Panc1 (cell line): ENCODE results near the gene KCNAB2. TPM values are rescaled to one million over a fixed set of nuclear protein-coding genes. Genes with fewer than 3 reads are reported as not detected.

Source experiments
- ATAC-seq: fragments of 200-7000 bp; cut with Tn5 transposase; 2 replicates; pipeline ENCODE4 v1.9.1; 2020; ENCODE audit warnings: mild to moderate bottlenecking, moderate library complexity
- BruUV-seq: library from RNA; stranded (reverse); fragments of 400-500 nt; replicated peaks from 2 replicates; lab custom pipeline; 2021; lab: Mats Ljungman, UMichigan
- CTCF ChIA-PET: fragments of 300-600 bp; sonication (Branson Sonifier 250); formaldehyde crosslinking; loops from one replicate; lab custom pipeline; 2022; ENCODE audit warnings: antibody characterized with exemption; lab: Charles Lee
- POLR2A ChIA-PET: fragments of 300-600 bp; sonication (Branson Sonifier 250); formaldehyde crosslinking; loops from one replicate; lab custom pipeline; 2022; ENCODE audit warnings: antibody characterized with exemption; lab: Charles Lee
- DNase-seq: peaks from one replicate; pipeline ENCODE4 v3.0.0-alpha.2; 2010; ENCODE audit warnings: low read depth, low spot score
- H3K27ac ChIP-seq: 2 replicates; pipeline ENCODE4 v1.5.1; 2011; ENCODE audit warnings: mild to moderate bottlenecking, low read length, inconsistent platforms
- H3K27me3 ChIP-seq: fragments of 200-500 bp; sonication (Bioruptor generic); 2 replicates; pipeline ENCODE4 v1.6.0; 2014; ENCODE audit warnings: low read length, inconsistent platforms; ENCODE audit not compliant: control insufficient read depth, insufficient read depth
- H3K36me3 ChIP-seq: fragments of 200-500 bp; sonication (Bioruptor generic); 2 replicates; pipeline ENCODE4 v1.5.1; 2014; ENCODE audit warnings: inconsistent platforms, mild to moderate bottlenecking, low read length, moderate library complexity; ENCODE audit not compliant: control insufficient read depth, insufficient read depth
- H3K4me1 ChIP-seq: 2 replicates; pipeline ENCODE4 v1.5.1; 2011; ENCODE audit warnings: inconsistent platforms, mild to moderate bottlenecking, low read length, moderate library complexity; ENCODE audit not compliant: control insufficient read depth, insufficient read depth
- H3K4me3 ChIP-seq, 2 experiments: 2 replicates each; pipeline ENCODE4 v1.5.1; 2011 to 2012; ENCODE audit warnings: low read depth in 2 of 2, low read length in 2 of 2, mild to moderate bottlenecking in 2 of 2, inconsistent platforms in 1 of 2, moderate library complexity in 1 of 2
- H3K9me3 ChIP-seq: fragments of 200-500 bp; sonication (Bioruptor generic); 2 replicates; pipeline ENCODE4 v1.5.1; 2014; ENCODE audit warnings: low read depth, mild to moderate bottlenecking, inconsistent platforms, low read length, moderate library complexity; ENCODE audit not compliant: control insufficient read depth, insufficient read depth
- CTCF ChIP-seq: fragments of 450-650 bp; IDR thresholded peaks from 2 replicates; pipeline ENCODE4 v1.5.1; 2017; ENCODE audit warnings: mild to moderate bottlenecking
- POLR2AphosphoS5 ChIP-seq: IDR thresholded peaks from 2 replicates; pipeline ENCODE4 v1.6.1; 2012; ENCODE audit warnings: mild to moderate bottlenecking, low read depth, low read length, moderate library complexity
- REST ChIP-seq, 2 experiments: IDR thresholded peaks; 2 replicates each; pipeline ENCODE4 v1.6.1; 2011 to 2012; ENCODE audit warnings: low read depth in 2 of 2, control low read depth in 1 of 2, low read length in 1 of 2, mild to moderate bottlenecking in 1 of 2, moderate library complexity in 1 of 2; ENCODE audit not compliant: insufficient read depth in 1 of 2
- SIN3A ChIP-seq: IDR thresholded peaks from 2 replicates; pipeline ENCODE4 v1.6.1; 2012; ENCODE audit warnings: low read depth, mild to moderate bottlenecking, low read length, moderate library complexity, borderline replicate concordance; ENCODE audit not compliant: insufficient read depth
- TCF7L2 ChIP-seq: IDR thresholded peaks from 2 replicates; pipeline ENCODE4 v1.6.1; 2011; ENCODE audit warnings: mild to moderate bottlenecking, low read depth, low read length, inconsistent platforms
- in situ Hi-C: cut with HindIII; loops from 2 replicates; pipeline ENCODE4 v1.10.0; 2016; ENCODE audit warnings: low sequenced_read_pairs, low pct_unique_long_range_greater_than_20kb
- intact Hi-C: fragments of 100-400 bp; cut with micrococcal nuclease; formaldehyde crosslinking; loops from one replicate; pipeline ENCODE4 v1.10.0; 2022; ENCODE audit not compliant: unreplicated experiment
- total RNA-seq: library from RNA; stranded (reverse); gene quantifications from one replicate; pipeline ENCODE4 v1.2.1, GENCODE V29; 2021; ENCODE audit not compliant: unreplicated experiment

KCNAB2 gene
- total RNA-seq, 1 experiment from 2014 or later = 27.6 TPM

GRCh38 chr1:6083385-6083784 is 37.7 kb downstream of the KCNAB2 start:
- Histone ChIP-seq H3K4me3 (no peak overlapping the region), H3K9me3 (no peaks in the 10 kb centered on the region), H3K4me1 (no peaks in the 10 kb centered on the region), H3K27me3 (no peaks in the 10 kb centered on the region), H3K27ac (no peak overlapping the region), H3K36me3 (no peaks in the 10 kb centered on the region)
- DNase-seq = no peak
- ATAC-seq = no peak
- POLR2A ChIA-PET = no interaction called here
- BruUV-seq = no TSS peak
- CTCF ChIA-PET = no interaction called here
- intact Hi-C loops = no loop called here
- in situ Hi-C loops = no loop called here
- no peak for TF ChIP-seq CTCF
- TF ChIP-seq TCF7L2 = no peak
- no peak for TF ChIP-seq SIN3A
- no peak for TF ChIP-seq POLR2AphosphoS5
- TF ChIP-seq REST (IDR thresholded peaks at IDR 0.05; ENCODE audit: insufficient read depth in 1 of 2, low read depth in 2 of 2, low read length in 1 of 2) = no peak

- Histone ChIP-seq H3K4me3 (no peak overlapping the region), H3K36me3 (no peaks in the 10 kb centered on the region), H3K9me3 (no peaks in the 10 kb centered on the region), H3K27me3 (no peaks in the 10 kb centered on the region), H3K27ac (no peak overlapping the region), H3K4me1 (no peaks in the 10 kb centered on the region)
- no peak for ATAC-seq
- in situ Hi-C loops (no loop called here), intact Hi-C loops (no loop called here)
- CTCF ChIA-PET = interaction anchor here (0.5 kb wide), 1 partner anchor 398 kb away, joined by 3 read pairs; no protein-coding TSS in a partner anchor
- no peak for DNase-seq
- POLR2A ChIA-PET = no interaction called here
- BruUV-seq = no TSS peak
- no peak for TF ChIP-seq CTCF
- TF ChIP-seq REST (IDR thresholded peaks at IDR 0.05; ENCODE audit: insufficient read depth in 1 of 2, low read depth in 2 of 2, low read length in 1 of 2) = no peak
- TF ChIP-seq POLR2AphosphoS5 = no peak
- TF ChIP-seq TCF7L2 = no peak
- TF ChIP-seq SIN3A = no peak
Measured at GRCh38 chr1:6083801-6084446, 38.2 kb downstream of the KCNAB2 start.
